HepG2 (cell line): ENCODE measurements around the gene SLC50A1. TPM values are rescaled to one million over a fixed set of nuclear protein-coding genes. Genes with fewer than 3 reads are reported as not detected.

Experiments used
- ATAC-seq: fragments of 200-7000 bp; cut with Tn5 transposase; 3 replicates; pipeline ENCODE4 v1.9.1; 2020; ENCODE audit warnings: mild to moderate bottlenecking, moderate library complexity
- BruUV-seq: library from RNA; stranded (reverse); fragments of 400-500 nt; replicated peaks from 2 replicates; lab custom pipeline; 2021; lab: Mats Ljungman, UMichigan
- CTCF ChIA-PET: fragments of 300-600 bp; formaldehyde crosslinking; extraction: SDS; loops from one replicate; lab custom pipeline; 2021; ENCODE audit warnings: low total read pairs, inconsistent platforms, low intra/inter-chr PET ratio; lab: Yijun Ruan, JAX
- POLR2A ChIA-PET: fragments of 350-600 bp; sonication (Branson Sonifier 250); formaldehyde crosslinking; loops from one replicate; lab custom pipeline; 2020; ENCODE audit warnings: antibody characterized with exemption, inconsistent platforms; lab: Yijun Ruan, JAX
- DNase-seq: peaks from one replicate; pipeline ENCODE4 v3.0.0-alpha.2; 2015; ENCODE audit warnings: low spot score
- FAIRE-seq: peaks from 3 replicates; lab custom pipeline; 2011; peaks lifted over from hg19 to GRCh38; lab: Jason Lieb, UNC
- H2AFZ ChIP-seq: one replicate; pipeline ENCODE4 v1.6.1; 2011; ENCODE audit warnings: low read length, inconsistent platforms
- H3K27ac ChIP-seq: fragments of 300-600 bp; 3 replicates; pipeline ENCODE4 v1.8.0; 2011; ENCODE audit warnings: mixed run types, mild to moderate bottlenecking, mixed read lengths, low read length, inconsistent platforms; ENCODE audit not compliant: insufficient read depth; ENCODE audit errors: extremely low read length
- H3K27me3 ChIP-seq, 2 experiments: fragments of 200-600 bp in 1 of 2; 2 replicates in 1 of 2; 3 replicates in 1 of 2; pipeline versions ENCODE4 v1.6.0 to v1.8.0; 2011; ENCODE audit warnings: low read length in 2 of 2, mild to moderate bottlenecking in 2 of 2, moderate library complexity in 2 of 2, inconsistent platforms in 1 of 2; ENCODE audit not compliant: insufficient read depth in 2 of 2, control insufficient read depth in 1 of 2
- H3K36me3 ChIP-seq, 2 experiments: fragments of 200-600 bp in 1 of 2; replicated peaks in 1 of 2; 2 replicates in 1 of 2; 3 replicates in 1 of 2; pipeline versions ENCODE4 v1.5.1 to v1.8.0; 2011; ENCODE audit warnings: low read length in 2 of 2, inconsistent platforms in 1 of 2; ENCODE audit not compliant: insufficient read depth in 2 of 2, control insufficient read depth in 1 of 2
- H3K4me1 ChIP-seq: 2 replicates; pipeline ENCODE4 v1.5.1; 2012; ENCODE audit warnings: low read length, inconsistent platforms; ENCODE audit not compliant: insufficient read depth
- H3K4me2 ChIP-seq: 2 replicates; pipeline ENCODE4 v1.6.0; 2011; ENCODE audit warnings: low read depth, low read length, inconsistent platforms
- H3K4me3 ChIP-seq, 3 experiments: fragments of 200-600 bp in 1 of 3; sonication (generic), shearing (Covaris generic) in 1 of 3; replicated peaks in 1 of 3; 2 replicates each; pipeline ENCODE4 v1.5.1; 2011 to 2016; ENCODE audit warnings: low read length in 3 of 3, inconsistent platforms in 2 of 3, low read depth in 2 of 3, mild to moderate bottlenecking in 2 of 3, control low read depth in 1 of 3, mixed read lengths in 1 of 3; ENCODE audit not compliant: insufficient read depth in 1 of 3
- H3K79me2 ChIP-seq: one replicate; pipeline ENCODE4 v1.6.1; 2011; ENCODE audit warnings: low read length, inconsistent platforms; ENCODE audit not compliant: insufficient read depth
- H3K9ac ChIP-seq: 2 replicates; pipeline ENCODE4 v1.6.0; 2011; ENCODE audit warnings: mild to moderate bottlenecking, low read depth, low read length, inconsistent platforms; ENCODE audit not compliant: insufficient read depth
- H3K9me3 ChIP-seq: 2 replicates; pipeline ENCODE4 v1.5.1; 2012; ENCODE audit warnings: mild to moderate bottlenecking, low read length
- H4K20me1 ChIP-seq: 2 replicates; pipeline ENCODE4 v1.6.0; 2011; ENCODE audit warnings: inconsistent platforms, mild to moderate bottlenecking, low read length, moderate library complexity; ENCODE audit not compliant: insufficient read depth
- ARNT ChIP-seq: fragments of 450-650 bp; IDR thresholded peaks from 2 replicates; pipeline ENCODE4 v1.6.1; 2017
- CCAR2 ChIP-seq: fragments of 200-400 bp; formaldehyde crosslinking; optimal IDR thresholded peaks from 2 replicates; pipeline ENCODE3; 2018; ENCODE audit warnings: low read depth, mild to moderate bottlenecking, low read length, moderate library complexity
- CHD2 ChIP-seq: IDR thresholded peaks from 2 replicates; pipeline ENCODE4 v1.6.1; 2011; ENCODE audit warnings: low read depth, low read length, improper control_type of control experiment
- FLYWCH1 ChIP-seq: sonication (generic); formaldehyde crosslinking; IDR thresholded peaks from 2 replicates; pipeline ENCODE4 v1.8.1; 2023; ENCODE audit warnings: mild to moderate bottlenecking, missing genetic modification reagents
- KAT7 ChIP-seq: IDR thresholded peaks from 2 replicates; pipeline ENCODE4 v1.6.1; 2018; ENCODE audit warnings: borderline replicate concordance, missing compliant biosample characterization
- NR3C1 ChIP-seq: sonication (generic); formaldehyde crosslinking; IDR thresholded peaks from 2 replicates; pipeline ENCODE4 v1.4.0; 2020; ENCODE audit warnings: missing genetic modification reagents
- SMARCE1 ChIP-seq: fragments of 450-650 bp; IDR thresholded peaks from 2 replicates; pipeline ENCODE4 v1.6.1; 2017; ENCODE audit warnings: borderline replicate concordance
- XBP1 ChIP-seq: sonication (generic); formaldehyde crosslinking; IDR thresholded peaks from 2 replicates; pipeline ENCODE4 v1.5.0; 2020; ENCODE audit warnings: missing genetic modification reagents
- ZBTB49 ChIP-seq: sonication (generic); formaldehyde crosslinking; IDR thresholded peaks from 2 replicates; pipeline ENCODE4 v1.4.0; 2020; ENCODE audit warnings: missing genetic modification reagents, borderline replicate concordance
- ZFP82 ChIP-seq: sonication (generic); formaldehyde crosslinking; IDR thresholded peaks from 2 replicates; pipeline ENCODE4 v1.5.1; 2020; ENCODE audit warnings: mild to moderate bottlenecking, missing genetic modification reagents, borderline replicate concordance
- ZNF251 ChIP-seq: sonication (generic); formaldehyde crosslinking; IDR thresholded peaks from 2 replicates; pipeline ENCODE4 v1.9.0; 2021; ENCODE audit warnings: mild to moderate bottlenecking, missing genetic modification reagents
- ZNF256 ChIP-seq: sonication (generic); formaldehyde crosslinking; conservative IDR thresholded peaks from 2 replicates; pipeline ENCODE4 v1.4.0; 2020; ENCODE audit warnings: missing genetic modification reagents
- ZNF343 ChIP-seq: sonication (generic); formaldehyde crosslinking; IDR thresholded peaks from 2 replicates; pipeline ENCODE4 v1.4.0; 2020; ENCODE audit warnings: mild to moderate bottlenecking, missing genetic modification reagents
- ZNF430 ChIP-seq: sonication (generic); formaldehyde crosslinking; IDR thresholded peaks from 2 replicates; pipeline ENCODE4 v1.9.0; 2021; ENCODE audit warnings: mild to moderate bottlenecking, missing genetic modification reagents
- WGBS: methylation state at CpG from one replicate; pipeline ENCODE4 v1.1.6; 2017; ENCODE audit warnings: low lambda C conversion rate; 5-methylcytosine and 5-hydroxymethylcytosine counted together
- in situ Hi-C: cut with HindIII; loops from 2 replicates; pipeline ENCODE4 v1.10.0; 2017; ENCODE audit warnings: low pct_unique_long_range_greater_than_20kb; ENCODE audit not compliant: extremely low pct_ligation_motif_present
- intact Hi-C: fragments of 100-400 bp; cut with micrococcal nuclease; formaldehyde crosslinking; loops from one replicate; pipeline ENCODE4 v1.10.0; 2022; ENCODE audit not compliant: unreplicated experiment
- polyA plus RNA-seq, 8 experiments: library from polyadenylated mRNA; depleted of rRNA in 3 of 8; stranded (reverse) in 7 of 8; unstranded in 1 of 8; fragments of >200 nt; fragmentation: Illumina TruSeq in 4 of 8; extraction: Trizol in 4 of 8; gene quantifications; 2 replicates each; pipeline versions ENCODE4 v1.2.1 to v1.2.3, GENCODE V29; 2011 to 2016; ENCODE audit warnings: low read depth in 4 of 8, missing spikeins in 1 of 8, mixed read lengths in 1 of 8; ENCODE audit not compliant: insufficient read depth in 1 of 8
- total RNA-seq, 5 experiments: library from RNA; depleted of rRNA; stranded (reverse); fragments of >200 nt; fragmentation: Illumina TruSeq; extraction: Trizol; gene quantifications; 2 replicates each; pipeline ENCODE4 v1.2.3, GENCODE V29; 2016; ENCODE audit warnings: low read depth in 1 of 5
- TF ChIP-seq, protein P1 (sequence below): sonication (generic); formaldehyde crosslinking; IDR thresholded peaks from 2 replicates; pipeline ENCODE4 v1.5.0; 2020; ENCODE audit warnings: mild to moderate bottlenecking, missing genetic modification reagents

SLC50A1 gene
- total and polyA plus RNA-seq, 2 of the 13 experiments (the other 11 are each of a cell fraction or from before 2014, with no cell fraction given): 22.5 to 46.8 TPM

DNA sequence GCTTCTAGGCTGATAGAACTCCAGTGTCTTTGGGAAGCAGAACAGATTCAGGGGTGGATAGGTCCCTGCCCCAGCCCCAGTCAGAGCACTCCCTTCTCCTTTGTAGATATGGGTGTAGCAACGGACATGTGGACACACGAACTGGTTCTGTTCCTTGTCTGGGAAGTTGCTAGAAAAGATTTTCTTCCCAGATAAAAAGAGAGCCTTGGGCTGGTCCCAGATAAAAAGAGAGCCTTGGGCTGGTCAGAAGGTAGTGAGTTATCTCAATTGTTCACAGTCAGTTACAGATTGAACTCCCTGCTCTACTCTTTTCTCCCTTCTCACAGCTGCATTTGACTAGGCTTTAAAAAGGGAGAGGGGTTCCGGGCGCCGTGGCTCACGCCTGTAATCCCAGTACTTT is 15.4 kb upstream of the SLC50A1 start:
- no peak overlapping the region for H3K27ac ChIP-seq
- DNase-seq: no peak
- H3K27me3 ChIP-seq: peaks cover 0 to 7% of the 10 kb centered on the region in 2 experiments; a peak in 1 of 5 replicates
- no peak for FAIRE-seq
- H3K79me2 ChIP-seq: peaks cover 9% of the 10 kb centered on the region
- 64% methylated on average over 6 of the region's 6 CpGs for WGBS
- ATAC-seq: no peak
- H2AFZ ChIP-seq: peak overlapping the region; percentile 27
- no peaks in the 10 kb centered on the region for H4K20me1 ChIP-seq
- no peak overlapping the region for H3K4me3 ChIP-seq
- in situ Hi-C loops: no loop called here
- TF ChIP-seq ZNF430 (no peak), XBP1 (CRISPR knock-in tag) (no peak), ZBTB49 (CRISPR knock-in tag) (no peak), CHD2 (no peak), ZNF343 (CRISPR knock-in tag) (no peak), ARNT (no peak), ZNF256 (CRISPR knock-in tag) (no peak), KAT7 (no peak), ZFP82 (no peak), CCAR2 (no peak), NR3C1 (CRISPR knock-in tag) (no peak), SMARCE1 (no peak), ZNF251 (CRISPR knock-in tag) (no peak), FLYWCH1 (CRISPR knock-in tag) (no peak)
- TF ChIP-seq, protein P1, sequence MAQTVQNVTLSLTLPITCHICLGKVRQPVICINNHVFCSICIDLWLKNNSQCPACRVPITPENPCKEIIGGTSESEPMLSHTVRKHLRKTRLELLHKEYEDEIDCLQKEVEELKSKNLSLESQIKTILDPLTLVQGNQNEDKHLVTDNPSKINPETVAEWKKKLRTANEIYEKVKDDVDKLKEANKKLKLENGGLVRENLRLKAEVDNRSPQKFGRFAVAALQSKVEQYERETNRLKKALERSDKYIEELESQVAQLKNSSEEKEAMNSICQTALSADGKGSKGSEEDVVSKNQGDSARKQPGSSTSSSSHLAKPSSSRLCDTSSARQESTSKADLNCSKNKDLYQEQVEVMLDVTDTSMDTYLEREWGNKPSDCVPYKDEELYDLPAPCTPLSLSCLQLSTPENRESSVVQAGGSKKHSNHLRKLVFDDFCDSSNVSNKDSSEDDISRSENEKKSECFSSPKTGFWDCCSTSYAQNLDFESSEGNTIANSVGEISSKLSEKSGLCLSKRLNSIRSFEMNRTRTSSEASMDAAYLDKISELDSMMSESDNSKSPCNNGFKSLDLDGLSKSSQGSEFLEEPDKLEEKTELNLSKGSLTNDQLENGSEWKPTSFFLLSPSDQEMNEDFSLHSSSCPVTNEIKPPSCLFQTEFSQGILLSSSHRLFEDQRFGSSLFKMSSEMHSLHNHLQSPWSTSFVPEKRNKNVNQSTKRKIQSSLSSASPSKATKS (CRISPR knock-in tag): no peak
- H3K4me1 ChIP-seq: peaks cover 29% of the 10 kb centered on the region
- H3K9ac ChIP-seq: no peak overlapping the region
- intact Hi-C loops: no loop called here
- no peaks in the 10 kb centered on the region for H3K9me3 ChIP-seq
- POLR2A ChIA-PET: interaction anchor here (0.9 to 1.4 kb wide), 2 partner anchors 8 to 14 kb away, joined by 4 to 6 read pairs; no protein-coding TSS in a partner anchor
- H3K36me3 ChIP-seq: no peaks in the 10 kb centered on the region
- no TSS peak for BruUV-seq
- no peak overlapping the region; the same call in 1 of the 2 replicates for H3K4me2 ChIP-seq
- CTCF ChIA-PET: no interaction called here
